Common myeloid progenitor, CD34-positive (primary cell): ENCODE results near the gene GPX1.

ENCODE experiments used
- CTCF ChIA-PET: fragments of 350-600 bp; sonication (Branson Sonifier 250); formaldehyde crosslinking; loops from one replicate; lab custom pipeline; 2021; ENCODE audit warnings: antibody characterized with exemption; lab: Charles Lee
- POLR2A ChIA-PET: fragments of 350-600 bp; sonication (Branson Sonifier 250); formaldehyde crosslinking; loops from one replicate; lab custom pipeline; 2021; ENCODE audit warnings: antibody characterized with exemption; lab: Charles Lee
- DNase-seq, 3 donors: peaks; one replicate each; pipeline versions ENCODE4 v3.0.0 to v3.0.0-alpha.2; 2013
- H3K27ac ChIP-seq, 2 experiments: 1 replicate in 1 of 2; 2 replicates in 1 of 2; pipeline ENCODE4 v1.7.0; 2013; ENCODE audit warnings: inconsistent platforms in 2 of 2, low read length in 2 of 2, mild to moderate bottlenecking in 2 of 2, low read depth in 1 of 2, moderate library complexity in 1 of 2; ENCODE audit not compliant: severe bottlenecking in 2 of 2, insufficient read depth in 1 of 2, poor library complexity in 1 of 2
- H3K27me3 ChIP-seq, 5 experiments: replicated peaks in 2 of 5; 1 replicate in 3 of 5; 2 replicates in 2 of 5; pipeline versions ENCODE4 v1.6.1 to v1.7.0; 2013; ENCODE audit warnings: low read length in 4 of 5, mild to moderate bottlenecking in 2 of 5, moderate library complexity in 2 of 5, inconsistent platforms in 1 of 5; ENCODE audit not compliant: insufficient read depth in 5 of 5, control insufficient read depth in 4 of 5
- H3K36me3 ChIP-seq, 4 experiments: 1 replicate in 2 of 4; 2 replicates in 2 of 4; pipeline versions ENCODE4 v1.6.1 to v1.7.0; 2013; ENCODE audit warnings: low read length in 3 of 4, control low read depth in 1 of 4, mild to moderate bottlenecking in 1 of 4; ENCODE audit not compliant: control insufficient read depth in 4 of 4, insufficient read depth in 4 of 4
- H3K4me1 ChIP-seq, 4 experiments: 1 replicate in 3 of 4; 2 replicates in 1 of 4; pipeline versions ENCODE4 v1.6.1 to v1.7.1; 2013; ENCODE audit warnings: low read length in 3 of 4, mild to moderate bottlenecking in 3 of 4, control low read depth in 1 of 4, inconsistent platforms in 1 of 4, moderate library complexity in 1 of 4; ENCODE audit not compliant: control insufficient read depth in 4 of 4, insufficient read depth in 4 of 4; ENCODE audit errors: control extremely low read depth in 1 of 4
- H3K4me3 ChIP-seq, 7 experiments: 1 replicate in 4 of 7; 2 replicates in 3 of 7; pipeline versions ENCODE4 v1.5.1 to v1.7.0; 2013; ENCODE audit warnings: mild to moderate bottlenecking in 7 of 7, low read length in 6 of 7, moderate library complexity in 6 of 7, inconsistent platforms in 2 of 7, low read depth in 2 of 7, control low read depth in 1 of 7; ENCODE audit not compliant: insufficient read depth in 4 of 7, control insufficient read depth in 1 of 7; ENCODE audit errors: extremely low read depth in 1 of 7
- H3K9me3 ChIP-seq, 5 experiments: 1 replicate in 4 of 5; 2 replicates in 1 of 5; pipeline versions ENCODE4 v1.6.1 to v1.7.1; 2013; ENCODE audit warnings: low read length in 4 of 5, mild to moderate bottlenecking in 2 of 5, inconsistent platforms in 1 of 5, low read depth in 1 of 5, moderate library complexity in 1 of 5; ENCODE audit not compliant: control insufficient read depth in 4 of 5, insufficient read depth in 2 of 5; ENCODE audit errors: control extremely low read depth in 1 of 5
- WGBS: methylation state at CpG from one replicate; pipeline ENCODE4 v1.1.5; 2013; ENCODE audit not compliant: insufficient coverage; 5-methylcytosine and 5-hydroxymethylcytosine counted together

GPX1 gene

GRCh38 chr3:49385617-49386016, 27.5 kb upstream of the GPX1 start:
- Histone ChIP-seq H3K27me3 (no peaks in the 10 kb centered on the region), H3K36me3 (peaks cover 0 to 13% (median 6%) of the 10 kb centered on the region in 4 experiments), H3K4me1 (peaks cover 9 to 14% (median 13%) of the 10 kb centered on the region in 4 experiments), H3K9me3 (no peaks in the 10 kb centered on the region), H3K27ac (no peak overlapping the region), H3K4me3 (no peak overlapping the region)
- WGBS: no CpG with 5 or more reads among the region's 1 CpG
- ChIA-PET CTCF (interaction anchor here (0.9 to 1.8 kb wide), 2 partner anchors 13 to 23 kb away, joined by 3 to 4 read pairs; no protein-coding TSS in a partner anchor), POLR2A (interaction anchor here (1.0 kb wide), 1 partner anchor 12 kb away, joined by 3 read pairs; no protein-coding TSS in a partner anchor)
- no peak for DNase-seq

DNA sequence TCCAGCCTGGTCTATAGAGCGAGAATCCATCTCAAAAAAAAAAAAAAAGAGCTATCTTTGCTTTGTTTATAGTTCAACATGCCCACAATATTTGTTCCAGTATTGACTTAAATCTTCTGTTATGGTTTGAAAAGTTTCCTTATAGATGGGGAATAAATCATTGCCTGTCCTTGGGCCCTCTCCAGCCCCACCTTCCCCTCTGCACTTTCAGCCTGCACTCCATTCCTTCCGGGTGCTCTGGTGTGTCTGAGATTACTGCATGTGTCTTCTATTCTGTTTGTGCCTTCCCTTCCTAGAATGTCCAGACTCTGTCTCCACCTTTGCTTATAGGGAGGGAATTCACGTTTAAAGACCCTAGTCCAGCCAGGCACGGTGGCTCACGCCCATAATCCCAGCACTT, 25.2 kb upstream of the GPX1 start:
- H3K27ac ChIP-seq: no peak overlapping the region
- WGBS: 100% methylated on average over 1 of the region's 5 CpGs
- H3K36me3 ChIP-seq: peaks cover 0 to 11% (median 5%) of the 10 kb centered on the region in 4 experiments
- CTCF ChIA-PET: interaction anchor here (0.6 kb wide), 2 partner anchors 36 to 42 kb away, joined by 3 to 4 read pairs; no protein-coding TSS in a partner anchor
- H3K27me3 ChIP-seq: no peaks in the 10 kb centered on the region
- DNase-seq: no peak
- H3K9me3 ChIP-seq: peaks cover 0 to 3% (median 0%) of the 10 kb centered on the region in 5 experiments
- POLR2A ChIA-PET: interaction anchor here (1.1 kb wide), 1 partner anchor 10 kb away, joined by 3 read pairs; no protein-coding TSS in a partner anchor
- no peak overlapping the region for H3K4me3 ChIP-seq
- H3K4me1 ChIP-seq: peaks cover 9 to 14% (median 13%) of the 10 kb centered on the region in 4 experiments

- CTCF ChIA-PET: no interaction called here
Observed at GRCh38 chr3:49378249-49378895, 20.2 kb upstream of the GPX1 start.

DNA sequence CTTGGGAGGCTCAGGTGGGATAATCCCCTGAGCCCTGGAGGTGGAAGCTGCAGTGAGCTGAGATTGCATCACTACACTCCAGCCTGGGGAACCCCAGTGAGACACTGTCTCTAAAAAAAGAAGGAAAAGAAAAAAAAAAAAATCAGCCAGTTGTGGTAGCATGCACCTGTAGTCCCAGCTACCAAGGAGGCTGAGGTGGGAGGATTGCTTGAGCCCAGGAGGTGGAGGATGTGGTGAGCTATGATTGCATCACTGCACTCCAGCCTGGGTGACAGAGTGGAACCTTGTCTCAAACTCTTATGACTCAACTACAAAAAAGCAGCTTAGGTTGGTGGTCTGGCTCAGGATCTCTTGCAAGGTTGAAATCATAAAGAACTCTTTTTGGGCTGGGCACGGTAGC, 19.3 kb upstream of the GPX1 start:
- POLR2A ChIA-PET: interaction anchor here (0.6 kb wide), 1 partner anchor 18 kb away, joined by 3 read pairs; no protein-coding TSS in a partner anchor
- DNase-seq: peak in 2 of 3 donors; percentile 64 to 68
- Histone ChIP-seq H3K36me3 (peaks cover 0 to 31% (median 27%) of the 10 kb centered on the region in 4 experiments), H3K4me3 (no peak overlapping the region), H3K27ac (no peak overlapping the region), H3K9me3 (peaks cover 0 to 12% (median 0%) of the 10 kb centered on the region in 5 experiments), H3K27me3 (no peaks in the 10 kb centered on the region), H3K4me1 (no peaks in the 10 kb centered on the region)
- CTCF ChIA-PET: no interaction called here
- WGBS: 100% methylated on average over 1 of the region's 1 CpG

More at GRCh38 chr3:49378249-49378895, 20.2 kb upstream of the GPX1 start:
- H3K9me3 ChIP-seq: peaks cover 0 to 12% (median 0%) of the 10 kb centered on the region in 5 experiments
- POLR2A ChIA-PET: no interaction called here
- no peaks in the 10 kb centered on the region for H3K4me1 ChIP-seq
- peaks cover 0 to 22% (median 20%) of the 10 kb centered on the region in 4 experiments for H3K36me3 ChIP-seq
- H3K27me3 ChIP-seq: no peaks in the 10 kb centered on the region
- 97% methylated on average over 5 of the region's 11 CpGs for WGBS
- no peak overlapping the region for H3K27ac ChIP-seq
- no peak overlapping the region for H3K4me3 ChIP-seq
- no peak for DNase-seq

DNA sequence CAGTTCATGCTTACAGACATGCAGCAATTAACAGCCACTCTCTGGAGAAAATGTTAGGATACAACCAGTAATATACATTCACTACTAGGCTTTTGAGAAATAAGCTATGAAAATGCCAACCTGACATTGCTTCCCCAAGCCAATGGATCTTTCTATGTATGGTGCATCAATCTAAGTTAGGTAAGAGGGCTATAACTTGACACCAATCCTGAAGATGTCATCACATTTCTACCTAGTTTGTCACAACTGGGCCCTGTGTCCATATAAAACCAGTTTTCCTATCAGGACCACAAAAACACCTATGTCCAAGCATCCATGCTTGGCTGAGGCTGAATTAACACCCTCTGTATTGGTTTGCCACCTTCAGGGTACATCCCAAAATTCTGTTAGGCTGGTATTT, 13.8 kb upstream of the GPX1 start:
- Histone ChIP-seq H3K36me3 (peaks cover 9 to 67% (median 57%) of the 10 kb centered on the region in 4 experiments), H3K27me3 (no peaks in the 10 kb centered on the region), H3K9me3 (no peaks in the 10 kb centered on the region), H3K4me1 (no peaks in the 10 kb centered on the region), H3K27ac (no peak overlapping the region), H3K4me3 (no peak overlapping the region)
- no peak for DNase-seq
- ChIA-PET CTCF (interaction anchor here (1.1 to 2.2 kb wide), 2 partner anchors 17 to 33 kb away, joined by 4 to 7 read pairs; no protein-coding TSS in a partner anchor), POLR2A (no interaction called here)

- Histone ChIP-seq H3K27ac (no peak overlapping the region), H3K4me1 (no peaks in the 10 kb centered on the region), H3K9me3 (no peaks in the 10 kb centered on the region), H3K36me3 (peaks cover 11 to 78% (median 66%) of the 10 kb centered on the region in 4 experiments), H3K4me3 (no peak overlapping the region), H3K27me3 (no peaks in the 10 kb centered on the region)
- CTCF ChIA-PET: interaction anchor here (1.1 to 2.1 kb wide), 3 partner anchors 10 to 32 kb away, joined by 4 to 10 read pairs (median 4); no protein-coding TSS in a partner anchor
- POLR2A ChIA-PET: no interaction called here
- DNase-seq: no peak
- 92% methylated on average over 6 of the region's 6 CpGs for WGBS
Observed at GRCh38 chr3:49370585-49371290, 12.6 kb upstream of the GPX1 start.
